Panc1 (cell line): ENCODE results near the gene TRMT5. TPM values are rescaled to one million over a fixed set of nuclear protein-coding genes. Genes with fewer than 3 reads are reported as not detected.

Experiments
- ATAC-seq: fragments of 200-7000 bp; cut with Tn5 transposase; 2 replicates; pipeline ENCODE4 v1.9.1; 2020; ENCODE audit warnings: mild to moderate bottlenecking, moderate library complexity
- BruUV-seq: library from RNA; stranded (reverse); fragments of 400-500 nt; replicated peaks from 2 replicates; lab custom pipeline; 2021; lab: Mats Ljungman, UMichigan
- CTCF ChIA-PET: fragments of 300-600 bp; sonication (Branson Sonifier 250); formaldehyde crosslinking; loops from one replicate; lab custom pipeline; 2022; ENCODE audit warnings: antibody characterized with exemption; lab: Charles Lee
- POLR2A ChIA-PET: fragments of 300-600 bp; sonication (Branson Sonifier 250); formaldehyde crosslinking; loops from one replicate; lab custom pipeline; 2022; ENCODE audit warnings: antibody characterized with exemption; lab: Charles Lee
- DNase-seq: peaks from one replicate; pipeline ENCODE4 v3.0.0-alpha.2; 2010; ENCODE audit warnings: low read depth, low spot score
- H3K27ac ChIP-seq: 2 replicates; pipeline ENCODE4 v1.5.1; 2011; ENCODE audit warnings: mild to moderate bottlenecking, low read length, inconsistent platforms
- H3K27me3 ChIP-seq: fragments of 200-500 bp; sonication (Bioruptor generic); 2 replicates; pipeline ENCODE4 v1.6.0; 2014; ENCODE audit warnings: low read length, inconsistent platforms; ENCODE audit not compliant: control insufficient read depth, insufficient read depth
- H3K36me3 ChIP-seq: fragments of 200-500 bp; sonication (Bioruptor generic); 2 replicates; pipeline ENCODE4 v1.5.1; 2014; ENCODE audit warnings: inconsistent platforms, mild to moderate bottlenecking, low read length, moderate library complexity; ENCODE audit not compliant: control insufficient read depth, insufficient read depth
- H3K4me1 ChIP-seq: 2 replicates; pipeline ENCODE4 v1.5.1; 2011; ENCODE audit warnings: inconsistent platforms, mild to moderate bottlenecking, low read length, moderate library complexity; ENCODE audit not compliant: control insufficient read depth, insufficient read depth
- H3K4me3 ChIP-seq, 2 experiments: 2 replicates each; pipeline ENCODE4 v1.5.1; 2011 to 2012; ENCODE audit warnings: low read depth in 2 of 2, low read length in 2 of 2, mild to moderate bottlenecking in 2 of 2, inconsistent platforms in 1 of 2, moderate library complexity in 1 of 2
- H3K9me3 ChIP-seq: fragments of 200-500 bp; sonication (Bioruptor generic); 2 replicates; pipeline ENCODE4 v1.5.1; 2014; ENCODE audit warnings: low read depth, mild to moderate bottlenecking, inconsistent platforms, low read length, moderate library complexity; ENCODE audit not compliant: control insufficient read depth, insufficient read depth
- POLR2AphosphoS5 ChIP-seq: IDR thresholded peaks from 2 replicates; pipeline ENCODE4 v1.6.1; 2012; ENCODE audit warnings: mild to moderate bottlenecking, low read depth, low read length, moderate library complexity
- SIN3A ChIP-seq: IDR thresholded peaks from 2 replicates; pipeline ENCODE4 v1.6.1; 2012; ENCODE audit warnings: low read depth, mild to moderate bottlenecking, low read length, moderate library complexity, borderline replicate concordance; ENCODE audit not compliant: insufficient read depth
- TCF7L2 ChIP-seq: IDR thresholded peaks from 2 replicates; pipeline ENCODE4 v1.6.1; 2011; ENCODE audit warnings: mild to moderate bottlenecking, low read depth, low read length, inconsistent platforms
- in situ Hi-C: cut with HindIII; loops from 2 replicates; pipeline ENCODE4 v1.10.0; 2016; ENCODE audit warnings: low sequenced_read_pairs, low pct_unique_long_range_greater_than_20kb
- intact Hi-C: fragments of 100-400 bp; cut with micrococcal nuclease; formaldehyde crosslinking; loops from one replicate; pipeline ENCODE4 v1.10.0; 2022; ENCODE audit not compliant: unreplicated experiment
- total RNA-seq: library from RNA; stranded (reverse); gene quantifications from one replicate; pipeline ENCODE4 v1.2.1, GENCODE V29; 2021; ENCODE audit not compliant: unreplicated experiment
- TF ChIP-seq, protein P1 (sequence below): fragments of 450-650 bp; IDR thresholded peaks from 2 replicates; pipeline ENCODE4 v1.5.1; 2017; ENCODE audit warnings: mild to moderate bottlenecking
- TF ChIP-seq, protein P2 (sequence below), 2 experiments: IDR thresholded peaks; 2 replicates each; pipeline ENCODE4 v1.6.1; 2011 to 2012; ENCODE audit warnings: low read depth in 2 of 2, control low read depth in 1 of 2, low read length in 1 of 2, mild to moderate bottlenecking in 1 of 2, moderate library complexity in 1 of 2; ENCODE audit not compliant: insufficient read depth in 1 of 2

TRMT5 gene
- total RNA-seq, 1 experiment from 2014 or later, result 14.9 TPM

DNA sequence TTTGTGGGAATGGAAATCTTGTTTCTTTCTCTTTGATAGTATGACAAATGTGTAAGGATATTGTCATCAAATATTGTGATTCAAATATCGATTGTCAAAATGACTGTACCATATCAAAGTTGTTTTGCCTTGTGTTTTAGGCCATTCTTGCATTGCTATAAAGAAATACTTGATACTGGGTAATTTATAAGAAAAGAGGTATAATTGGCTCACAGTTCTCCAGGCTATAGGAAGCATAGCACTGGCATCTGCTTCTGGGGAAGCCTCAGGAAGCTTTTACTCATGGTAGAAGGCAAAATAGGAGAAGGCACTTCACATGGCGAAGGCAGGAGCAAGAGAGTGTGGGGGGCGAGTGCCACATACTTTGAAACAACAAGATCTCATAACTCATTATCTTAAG, 7.8 kb downstream of the TRMT5 start:
- no peak overlapping the region for H3K4me3 ChIP-seq
- no peak for TF ChIP-seq SIN3A
- TF ChIP-seq, protein P1, sequence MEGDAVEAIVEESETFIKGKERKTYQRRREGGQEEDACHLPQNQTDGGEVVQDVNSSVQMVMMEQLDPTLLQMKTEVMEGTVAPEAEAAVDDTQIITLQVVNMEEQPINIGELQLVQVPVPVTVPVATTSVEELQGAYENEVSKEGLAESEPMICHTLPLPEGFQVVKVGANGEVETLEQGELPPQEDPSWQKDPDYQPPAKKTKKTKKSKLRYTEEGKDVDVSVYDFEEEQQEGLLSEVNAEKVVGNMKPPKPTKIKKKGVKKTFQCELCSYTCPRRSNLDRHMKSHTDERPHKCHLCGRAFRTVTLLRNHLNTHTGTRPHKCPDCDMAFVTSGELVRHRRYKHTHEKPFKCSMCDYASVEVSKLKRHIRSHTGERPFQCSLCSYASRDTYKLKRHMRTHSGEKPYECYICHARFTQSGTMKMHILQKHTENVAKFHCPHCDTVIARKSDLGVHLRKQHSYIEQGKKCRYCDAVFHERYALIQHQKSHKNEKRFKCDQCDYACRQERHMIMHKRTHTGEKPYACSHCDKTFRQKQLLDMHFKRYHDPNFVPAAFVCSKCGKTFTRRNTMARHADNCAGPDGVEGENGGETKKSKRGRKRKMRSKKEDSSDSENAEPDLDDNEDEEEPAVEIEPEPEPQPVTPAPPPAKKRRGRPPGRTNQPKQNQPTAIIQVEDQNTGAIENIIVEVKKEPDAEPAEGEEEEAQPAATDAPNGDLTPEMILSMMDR, result no peak
- no peak for TF ChIP-seq POLR2AphosphoS5
- TF ChIP-seq, protein P2, sequence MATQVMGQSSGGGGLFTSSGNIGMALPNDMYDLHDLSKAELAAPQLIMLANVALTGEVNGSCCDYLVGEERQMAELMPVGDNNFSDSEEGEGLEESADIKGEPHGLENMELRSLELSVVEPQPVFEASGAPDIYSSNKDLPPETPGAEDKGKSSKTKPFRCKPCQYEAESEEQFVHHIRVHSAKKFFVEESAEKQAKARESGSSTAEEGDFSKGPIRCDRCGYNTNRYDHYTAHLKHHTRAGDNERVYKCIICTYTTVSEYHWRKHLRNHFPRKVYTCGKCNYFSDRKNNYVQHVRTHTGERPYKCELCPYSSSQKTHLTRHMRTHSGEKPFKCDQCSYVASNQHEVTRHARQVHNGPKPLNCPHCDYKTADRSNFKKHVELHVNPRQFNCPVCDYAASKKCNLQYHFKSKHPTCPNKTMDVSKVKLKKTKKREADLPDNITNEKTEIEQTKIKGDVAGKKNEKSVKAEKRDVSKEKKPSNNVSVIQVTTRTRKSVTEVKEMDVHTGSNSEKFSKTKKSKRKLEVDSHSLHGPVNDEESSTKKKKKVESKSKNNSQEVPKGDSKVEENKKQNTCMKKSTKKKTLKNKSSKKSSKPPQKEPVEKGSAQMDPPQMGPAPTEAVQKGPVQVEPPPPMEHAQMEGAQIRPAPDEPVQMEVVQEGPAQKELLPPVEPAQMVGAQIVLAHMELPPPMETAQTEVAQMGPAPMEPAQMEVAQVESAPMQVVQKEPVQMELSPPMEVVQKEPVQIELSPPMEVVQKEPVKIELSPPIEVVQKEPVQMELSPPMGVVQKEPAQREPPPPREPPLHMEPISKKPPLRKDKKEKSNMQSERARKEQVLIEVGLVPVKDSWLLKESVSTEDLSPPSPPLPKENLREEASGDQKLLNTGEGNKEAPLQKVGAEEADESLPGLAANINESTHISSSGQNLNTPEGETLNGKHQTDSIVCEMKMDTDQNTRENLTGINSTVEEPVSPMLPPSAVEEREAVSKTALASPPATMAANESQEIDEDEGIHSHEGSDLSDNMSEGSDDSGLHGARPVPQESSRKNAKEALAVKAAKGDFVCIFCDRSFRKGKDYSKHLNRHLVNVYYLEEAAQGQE (IDR thresholded peaks at IDR 0.05; ENCODE audit: insufficient read depth in 1 of 2, low read depth in 2 of 2, low read length in 1 of 2), result no peak
- no peak for TF ChIP-seq TCF7L2
- no peaks in the 10 kb centered on the region; the same call in 1 of the 2 replicates for H3K4me1 ChIP-seq
- no peak for DNase-seq
- no peaks in the 10 kb centered on the region for H3K27me3 ChIP-seq
- peaks cover 12% of the 10 kb centered on the region; the same call in 1 of the 2 replicates for H3K36me3 ChIP-seq
- no peak for ATAC-seq
- ChIA-PET POLR2A (no interaction called here), CTCF (no interaction called here)
- no TSS peak for BruUV-seq
- in situ Hi-C loops, result no loop called here
- H3K9me3 ChIP-seq, result no peaks in the 10 kb centered on the region
- no peak overlapping the region for H3K27ac ChIP-seq
- intact Hi-C loops, result no loop called here

DNA sequence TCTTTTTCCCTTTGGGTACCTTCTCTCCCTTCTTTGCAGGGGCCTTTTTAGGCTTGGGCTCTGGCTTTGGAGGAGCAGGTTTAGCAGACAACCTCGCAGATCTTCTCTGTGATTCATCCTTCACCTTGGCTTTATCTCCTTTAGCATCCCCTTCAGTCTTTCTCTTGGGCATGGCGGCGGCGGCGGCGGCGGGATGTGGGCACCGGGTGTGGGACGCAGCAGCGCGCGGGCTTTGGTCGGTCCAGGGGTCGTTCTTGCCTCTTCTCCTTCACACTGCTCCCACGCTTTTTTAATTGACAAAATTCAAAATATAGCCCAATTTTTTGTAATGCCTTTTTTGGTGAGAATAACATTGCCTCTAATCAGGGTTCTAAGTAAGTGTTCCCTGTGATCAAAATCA, 8.6 kb downstream of the TRMT5 start:
- DNase-seq (no peak), ATAC-seq (no peak)
- CTCF ChIA-PET, result no interaction called here
- BruUV-seq, result no TSS peak
- H3K4me1 ChIP-seq, result no peaks in the 10 kb centered on the region
- no peaks in the 10 kb centered on the region for H3K9me3 ChIP-seq
- no peak overlapping the region for H3K4me3 ChIP-seq
- POLR2A ChIA-PET, result no interaction called here
- in situ Hi-C loops (no loop called here), intact Hi-C loops (no loop called here)
- H3K27me3 ChIP-seq, result no peaks in the 10 kb centered on the region
- peaks cover 8% of the 10 kb centered on the region; the same call in 1 of the 2 replicates for H3K36me3 ChIP-seq
- H3K27ac ChIP-seq, result no peak overlapping the region
- TF ChIP-seq, protein P2 (IDR thresholded peaks at IDR 0.05; ENCODE audit: insufficient read depth in 1 of 2, low read depth in 2 of 2, low read length in 1 of 2), result no peak
- TF ChIP-seq SIN3A (no peak), POLR2AphosphoS5 (no peak), TCF7L2 (no peak)
- TF ChIP-seq, protein P1, result no peak
